ENCODE measurements around the gene PCCA.

Gene PCCA

DNA sequence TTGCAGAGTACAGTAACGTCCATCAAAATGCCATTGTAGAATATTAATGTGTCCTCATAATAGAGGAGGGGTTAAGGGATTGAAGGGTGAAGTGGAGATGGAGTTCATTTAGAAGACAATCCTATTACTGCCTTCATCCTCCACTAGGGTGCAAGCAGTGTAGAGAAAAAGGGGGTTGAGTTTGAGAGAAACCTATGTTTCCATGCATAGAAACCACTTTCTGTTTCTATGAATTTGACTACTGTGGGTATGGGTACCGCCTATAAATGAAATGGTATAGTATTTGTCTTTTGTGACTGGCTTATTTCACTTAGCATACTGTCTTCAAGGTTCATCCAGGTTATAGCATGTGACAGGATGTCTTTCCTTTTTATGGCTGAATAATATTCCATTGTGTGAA is 343.7 kb downstream of the PCCA start:
- TF ChIP-seq, protein P1, sequence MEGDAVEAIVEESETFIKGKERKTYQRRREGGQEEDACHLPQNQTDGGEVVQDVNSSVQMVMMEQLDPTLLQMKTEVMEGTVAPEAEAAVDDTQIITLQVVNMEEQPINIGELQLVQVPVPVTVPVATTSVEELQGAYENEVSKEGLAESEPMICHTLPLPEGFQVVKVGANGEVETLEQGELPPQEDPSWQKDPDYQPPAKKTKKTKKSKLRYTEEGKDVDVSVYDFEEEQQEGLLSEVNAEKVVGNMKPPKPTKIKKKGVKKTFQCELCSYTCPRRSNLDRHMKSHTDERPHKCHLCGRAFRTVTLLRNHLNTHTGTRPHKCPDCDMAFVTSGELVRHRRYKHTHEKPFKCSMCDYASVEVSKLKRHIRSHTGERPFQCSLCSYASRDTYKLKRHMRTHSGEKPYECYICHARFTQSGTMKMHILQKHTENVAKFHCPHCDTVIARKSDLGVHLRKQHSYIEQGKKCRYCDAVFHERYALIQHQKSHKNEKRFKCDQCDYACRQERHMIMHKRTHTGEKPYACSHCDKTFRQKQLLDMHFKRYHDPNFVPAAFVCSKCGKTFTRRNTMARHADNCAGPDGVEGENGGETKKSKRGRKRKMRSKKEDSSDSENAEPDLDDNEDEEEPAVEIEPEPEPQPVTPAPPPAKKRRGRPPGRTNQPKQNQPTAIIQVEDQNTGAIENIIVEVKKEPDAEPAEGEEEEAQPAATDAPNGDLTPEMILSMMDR (conservative IDR thresholded peaks at IDR 0.05; ENCODE audit: control insufficient read depth, insufficient read depth, low read depth, low read length) = no peak
- no peak overlapping the region for H3K4me3 ChIP-seq (ENCODE audit: control insufficient read depth, low read depth, low read length)
- DNase-seq (ENCODE audit: low read depth) = no peak

DNA sequence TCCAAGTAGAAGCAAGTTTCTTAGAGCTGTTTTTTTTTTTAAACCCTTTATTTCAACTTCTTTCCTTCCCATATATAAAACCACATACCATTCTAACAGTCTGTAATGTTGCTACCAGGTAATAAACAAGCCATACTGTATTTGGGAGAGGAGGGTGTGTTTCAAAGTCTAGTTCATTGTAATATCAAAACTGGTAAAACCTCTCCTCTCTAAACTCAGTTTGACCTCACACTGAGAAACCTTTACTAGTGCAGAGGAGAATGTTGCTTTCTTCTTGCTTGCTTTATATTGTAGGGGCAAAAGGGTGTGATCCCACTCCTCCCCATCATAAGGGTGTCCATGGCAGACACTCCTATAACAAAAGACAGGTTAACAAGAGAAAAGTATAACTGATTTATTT is 344.6 kb downstream of the PCCA start:
- DNase-seq (ENCODE audit: low read depth) = no peak
- H3K4me3 ChIP-seq (ENCODE audit: control insufficient read depth, low read depth, low read length) = no peak overlapping the region
- TF ChIP-seq, protein P1 (conservative IDR thresholded peaks at IDR 0.05; ENCODE audit: control insufficient read depth, insufficient read depth, low read depth, low read length) = no peak

DNA sequence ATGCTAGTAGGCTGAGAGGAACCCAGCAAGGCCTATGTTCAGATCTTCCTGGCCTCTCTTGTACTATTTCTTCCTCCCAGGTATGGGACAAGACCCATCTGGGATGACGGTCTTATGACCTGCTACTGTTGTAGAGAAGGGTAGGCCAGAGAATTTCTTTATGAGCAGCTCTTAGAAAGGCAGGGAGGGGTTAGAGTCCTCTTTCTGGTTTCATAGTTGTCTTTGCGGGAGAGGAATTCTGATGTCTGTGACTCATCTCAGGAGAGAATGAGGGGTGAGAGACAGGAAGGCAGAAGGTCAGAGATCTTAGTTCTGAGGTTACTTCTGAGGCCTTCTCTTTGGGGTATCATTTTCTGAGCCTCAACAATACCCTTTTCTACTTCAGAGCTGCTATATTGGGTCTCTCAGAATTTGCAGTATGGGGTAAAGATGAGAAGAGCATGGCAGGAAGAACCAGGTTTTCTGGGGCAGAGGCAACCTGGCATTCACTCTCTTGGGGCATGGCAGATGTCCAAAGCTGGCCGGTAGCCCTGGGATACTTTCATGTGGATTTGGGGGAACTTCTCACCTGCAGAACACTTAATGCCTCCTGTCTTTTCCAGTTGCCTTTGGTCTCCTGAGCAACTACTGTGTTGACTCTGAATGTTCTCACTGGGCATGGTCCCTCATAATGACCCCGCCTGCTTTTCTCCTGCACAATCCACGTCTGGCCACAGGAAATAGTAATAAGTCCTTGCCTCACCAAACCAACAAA is 345.3 kb downstream of the PCCA start:
- peak; percentile 60 for DNase-seq (ENCODE audit: low read depth)
- H3K4me3 ChIP-seq (ENCODE audit: control insufficient read depth, low read depth, low read length) = no peak overlapping the region
- TF ChIP-seq, protein P1 (conservative IDR thresholded peaks at IDR 0.05; ENCODE audit: control insufficient read depth, insufficient read depth, low read depth, low read length) = no peak

DNA sequence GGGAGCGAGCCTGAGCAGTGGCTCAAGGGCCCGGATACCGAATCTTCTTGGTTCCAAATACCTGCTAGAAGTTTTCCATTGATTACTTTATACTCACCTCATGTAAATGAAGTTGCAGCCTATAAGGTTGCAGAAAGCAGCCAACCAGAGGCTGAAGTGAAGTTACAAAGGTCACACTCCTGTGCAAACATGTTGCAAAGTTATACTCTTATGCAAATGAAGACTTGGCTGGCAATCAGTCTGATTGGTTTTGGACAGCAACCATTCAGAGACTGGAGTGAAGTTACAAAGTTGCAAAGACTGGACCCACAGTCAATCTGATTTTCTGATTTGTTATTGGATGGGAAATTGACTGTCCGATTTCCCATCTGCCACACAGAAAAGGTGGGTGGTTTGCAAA is 347.2 kb downstream of the PCCA start:
- no peak for DNase-seq (ENCODE audit: low read depth)
- H3K4me3 ChIP-seq (ENCODE audit: control insufficient read depth, low read depth, low read length) = no peak overlapping the region

DNA sequence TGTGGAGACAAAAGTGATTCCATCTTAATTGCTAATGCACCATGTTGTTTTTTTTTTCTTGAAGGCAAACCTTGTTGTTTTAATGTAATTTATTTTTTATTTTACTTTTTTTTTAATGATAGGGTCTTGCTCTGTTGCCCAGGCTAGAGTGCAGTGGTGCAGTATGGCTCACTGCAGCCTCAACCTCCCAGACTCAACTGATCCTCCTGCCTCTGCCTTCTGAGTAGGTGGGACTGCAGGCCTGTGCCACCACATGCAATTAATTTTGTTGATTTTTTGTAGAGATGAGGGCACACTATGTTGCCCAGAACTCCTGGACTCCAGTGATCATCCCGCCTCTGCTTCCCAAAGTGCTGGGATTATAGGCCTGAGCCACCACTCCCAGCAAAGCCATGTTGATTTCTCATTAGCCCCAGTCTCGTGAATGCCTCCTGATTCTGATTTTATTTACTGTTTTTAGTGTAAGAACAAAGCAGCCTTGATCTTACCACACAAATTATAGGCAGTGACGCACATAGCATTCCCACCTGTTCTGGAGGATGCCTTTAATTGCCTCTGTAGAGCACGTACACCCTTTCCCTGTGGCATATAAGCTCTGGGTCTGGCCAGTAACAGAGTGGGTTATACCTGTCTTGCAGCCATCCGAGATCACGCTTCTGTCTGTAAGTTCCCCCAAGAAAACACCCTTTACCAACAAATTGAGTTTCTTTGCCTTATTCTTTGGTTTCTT is 349.3 kb downstream of the PCCA start:
- DNase-seq (ENCODE audit: low read depth) = no peak
- TF ChIP-seq, protein P1 (conservative IDR thresholded peaks at IDR 0.05; ENCODE audit: control insufficient read depth, insufficient read depth, low read depth, low read length) = no peak
- H3K4me3 ChIP-seq (ENCODE audit: control insufficient read depth, low read depth, low read length) = no peak overlapping the region

More for the DNA sequence above, 347.2 kb downstream of the PCCA start:
- TF ChIP-seq, protein P1 (conservative IDR thresholded peaks at IDR 0.05; ENCODE audit: control insufficient read depth, insufficient read depth, low read depth, low read length) = no peak

DNA sequence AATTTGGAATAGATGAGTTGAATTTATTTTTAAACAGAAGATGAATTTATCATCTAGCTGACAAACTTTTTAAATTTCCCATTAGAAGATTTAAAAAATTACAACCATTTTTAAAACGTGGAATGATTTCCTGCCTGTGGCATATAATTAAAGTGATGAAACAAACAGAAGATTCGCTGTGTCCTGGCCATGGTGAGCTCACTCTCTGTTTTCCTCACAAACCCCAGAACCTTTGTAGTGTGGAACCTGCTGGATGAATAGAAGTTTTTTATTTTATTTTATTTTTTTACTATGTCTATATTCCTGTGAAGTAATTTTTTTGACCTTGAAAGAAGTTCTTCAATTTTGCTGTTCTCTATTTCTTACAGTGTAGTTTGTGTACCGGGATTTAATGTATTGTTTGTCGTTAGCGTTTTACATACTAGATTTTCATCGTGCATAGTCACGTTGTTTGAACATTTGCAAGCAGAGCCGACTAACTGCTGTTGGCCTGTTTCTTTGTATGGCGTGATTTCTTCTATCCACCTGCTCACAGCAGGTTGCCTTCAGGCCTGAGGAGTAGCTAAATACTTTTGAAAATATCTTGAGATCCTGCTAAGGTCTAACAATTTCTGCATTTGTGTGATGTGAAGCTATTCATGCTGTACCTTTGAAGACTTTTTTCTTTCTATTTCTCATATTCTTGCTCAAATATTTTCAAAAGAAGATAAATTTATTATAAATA is 350.5 kb downstream of the PCCA start:
- DNase-seq (ENCODE audit: low read depth) = no peak
- H3K4me3 ChIP-seq (ENCODE audit: control insufficient read depth, low read depth, low read length) = no peak overlapping the region
- TF ChIP-seq, protein P1 (conservative IDR thresholded peaks at IDR 0.05; ENCODE audit: control insufficient read depth, insufficient read depth, low read depth, low read length) = no peak

All from fibroblast of mammary gland (primary cell).